ENCODE measurements around the gene TP53I13.

Gene TP53I13

DNA sequence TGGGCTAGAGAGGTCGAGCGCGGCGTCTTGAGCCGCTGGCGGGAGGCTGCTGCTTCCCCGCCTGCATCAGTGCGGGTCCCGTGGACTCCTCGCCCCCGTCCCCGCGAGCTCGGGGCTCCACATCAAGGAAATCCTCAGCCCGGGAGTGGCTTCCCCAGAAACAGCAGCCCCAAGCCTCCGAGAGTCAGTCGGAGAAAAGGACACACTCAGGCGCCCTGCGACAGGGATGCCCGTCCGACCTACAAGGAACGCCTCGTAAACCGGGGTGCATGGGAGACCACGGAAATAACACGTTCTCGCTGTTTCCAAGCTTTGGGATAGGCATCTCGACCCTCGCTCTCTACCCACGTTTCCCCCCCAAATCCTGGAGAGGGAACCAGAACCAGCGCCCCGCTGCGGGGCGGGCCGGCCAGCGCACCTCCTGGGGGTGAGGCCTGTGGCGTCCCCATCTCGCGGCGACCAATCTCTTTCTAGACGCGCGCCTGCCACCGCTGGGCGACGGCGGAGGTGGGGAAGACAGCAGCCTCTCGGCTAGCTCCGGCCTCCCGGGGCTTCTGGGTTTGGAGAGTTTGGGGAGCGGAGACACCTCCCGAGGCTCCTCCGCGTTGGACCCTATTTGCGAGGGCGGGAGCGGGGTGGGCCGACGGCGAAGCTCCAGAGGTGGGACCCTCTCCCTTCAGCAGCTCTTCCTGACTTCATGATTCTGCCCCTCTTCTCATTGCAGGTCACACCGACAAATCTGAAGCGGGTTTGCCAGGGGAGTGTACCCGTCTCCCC is 759 bp upstream of the TP53I13 start:
- DNase-seq (ENCODE audit: low spot score), result peak; percentile 81

DNA sequence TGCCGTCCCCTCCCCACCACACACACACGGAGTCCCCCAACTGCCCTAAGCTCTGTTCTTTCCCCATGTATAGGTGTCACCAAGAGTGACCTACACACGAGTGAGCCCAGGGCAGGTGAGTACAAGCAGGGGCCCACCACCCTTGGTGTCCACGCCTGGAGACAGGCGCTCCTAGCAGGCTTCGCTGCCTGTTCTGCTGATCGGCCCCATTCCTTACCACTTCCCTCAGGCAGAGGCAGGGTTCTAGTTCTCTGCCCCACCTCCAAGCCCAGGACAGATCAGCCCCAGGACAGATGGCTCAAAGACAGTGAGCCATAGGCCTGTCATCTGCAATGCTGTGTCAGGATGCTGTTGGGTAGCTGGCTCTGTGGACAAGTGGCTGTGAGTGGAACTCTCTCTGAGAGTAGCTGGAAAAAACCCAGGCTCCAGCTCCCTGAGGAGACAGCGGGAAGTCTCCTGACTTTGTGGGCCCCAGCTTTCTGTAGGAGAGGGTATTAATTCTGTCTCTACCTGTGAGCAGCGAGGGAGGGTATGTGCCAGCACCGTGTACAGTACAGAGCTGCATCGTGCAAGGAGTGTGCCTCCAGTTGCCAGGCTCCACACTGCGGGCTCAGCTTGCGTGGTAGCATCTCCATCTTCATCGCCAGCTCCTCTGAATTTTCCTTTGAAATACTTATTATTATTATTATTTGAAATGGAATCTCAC is 897 bp downstream of the TP53I13 start:
- no peak for DNase-seq (ENCODE audit: low spot score)

DNA sequence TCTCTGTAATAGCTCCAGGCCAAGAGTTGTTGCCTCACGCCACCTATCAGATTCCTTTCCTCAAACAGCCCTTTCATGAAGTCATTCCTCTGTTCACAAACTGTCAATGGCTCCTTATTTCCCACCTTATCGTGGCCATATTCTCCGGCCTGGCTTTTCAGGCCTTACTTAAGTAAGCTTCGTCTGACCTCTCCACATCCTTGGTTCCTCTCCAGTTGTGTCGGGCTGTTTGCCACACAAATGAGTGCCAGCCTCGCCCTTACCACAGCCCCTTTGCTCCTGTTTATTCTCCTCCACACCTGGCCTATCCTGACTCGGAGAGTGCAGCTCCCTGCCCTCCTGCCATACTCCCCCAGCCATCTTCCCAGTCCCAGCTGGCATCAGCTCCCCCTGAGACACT is 2.0 kb downstream of the TP53I13 start:
- no peak for DNase-seq (ENCODE audit: low spot score)

DNA sequence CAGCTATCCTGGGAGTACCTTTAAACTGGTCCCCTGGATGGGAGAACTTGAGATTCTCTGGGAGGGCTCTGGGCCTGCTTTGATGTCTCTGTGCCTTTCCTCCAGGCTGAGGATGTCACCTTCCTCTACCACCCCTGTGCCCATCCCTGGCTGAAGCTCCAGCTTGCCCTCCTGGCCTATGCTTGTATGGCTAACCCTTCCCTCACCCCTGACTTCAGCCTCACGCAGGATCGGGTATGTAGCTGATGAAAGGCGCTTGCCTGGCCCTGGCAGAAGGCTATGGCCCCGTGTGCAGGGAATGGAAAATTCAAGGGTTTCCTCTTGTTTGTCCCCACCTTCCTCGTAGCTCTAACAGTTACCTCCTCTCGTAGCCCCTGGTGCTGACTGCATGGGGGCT is 3.0 kb downstream of the TP53I13 start:
- no peak for DNase-seq (ENCODE audit: low spot score)

DNA sequence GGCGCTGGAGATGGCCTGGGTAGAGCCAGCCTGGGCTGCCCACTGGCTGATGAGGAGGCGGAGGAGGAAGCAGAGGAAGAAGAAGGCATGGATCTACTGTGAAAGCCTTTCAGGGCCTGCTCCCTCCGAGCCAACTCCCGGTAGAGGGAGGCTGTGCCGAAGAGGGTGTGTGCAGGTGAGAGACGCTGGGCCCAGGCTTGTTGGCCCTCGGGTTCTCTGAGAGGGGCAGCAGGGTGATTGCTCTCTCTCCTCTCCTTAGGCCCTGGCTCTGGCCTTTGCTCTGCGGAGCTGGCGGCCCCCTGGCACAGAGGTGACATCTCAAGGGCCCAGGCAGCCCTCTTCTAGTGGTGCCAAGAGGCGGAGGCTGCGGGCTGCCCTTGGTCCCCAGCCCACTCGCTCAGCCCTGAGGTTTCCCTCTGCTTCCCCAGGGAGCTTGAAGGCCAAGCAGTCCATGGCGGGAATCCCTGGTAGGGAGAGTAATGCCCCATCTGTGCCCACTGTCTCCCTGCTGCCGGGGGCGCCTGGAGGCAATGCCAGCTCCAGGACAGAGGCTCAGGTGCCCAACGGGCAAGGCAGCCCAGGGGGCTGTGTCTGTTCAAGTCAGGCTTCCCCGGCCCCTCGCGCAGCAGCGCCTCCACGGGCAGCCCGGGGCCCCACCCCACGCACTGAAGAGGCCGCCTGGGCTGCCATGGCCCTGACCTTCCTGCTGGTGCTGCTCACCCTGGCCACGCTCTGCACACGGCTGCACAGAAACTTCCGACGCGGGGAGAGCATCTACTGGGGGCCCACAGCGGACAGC is 3.6 kb downstream of the TP53I13 start:
- no peak for DNase-seq (ENCODE audit: low spot score)

DNA sequence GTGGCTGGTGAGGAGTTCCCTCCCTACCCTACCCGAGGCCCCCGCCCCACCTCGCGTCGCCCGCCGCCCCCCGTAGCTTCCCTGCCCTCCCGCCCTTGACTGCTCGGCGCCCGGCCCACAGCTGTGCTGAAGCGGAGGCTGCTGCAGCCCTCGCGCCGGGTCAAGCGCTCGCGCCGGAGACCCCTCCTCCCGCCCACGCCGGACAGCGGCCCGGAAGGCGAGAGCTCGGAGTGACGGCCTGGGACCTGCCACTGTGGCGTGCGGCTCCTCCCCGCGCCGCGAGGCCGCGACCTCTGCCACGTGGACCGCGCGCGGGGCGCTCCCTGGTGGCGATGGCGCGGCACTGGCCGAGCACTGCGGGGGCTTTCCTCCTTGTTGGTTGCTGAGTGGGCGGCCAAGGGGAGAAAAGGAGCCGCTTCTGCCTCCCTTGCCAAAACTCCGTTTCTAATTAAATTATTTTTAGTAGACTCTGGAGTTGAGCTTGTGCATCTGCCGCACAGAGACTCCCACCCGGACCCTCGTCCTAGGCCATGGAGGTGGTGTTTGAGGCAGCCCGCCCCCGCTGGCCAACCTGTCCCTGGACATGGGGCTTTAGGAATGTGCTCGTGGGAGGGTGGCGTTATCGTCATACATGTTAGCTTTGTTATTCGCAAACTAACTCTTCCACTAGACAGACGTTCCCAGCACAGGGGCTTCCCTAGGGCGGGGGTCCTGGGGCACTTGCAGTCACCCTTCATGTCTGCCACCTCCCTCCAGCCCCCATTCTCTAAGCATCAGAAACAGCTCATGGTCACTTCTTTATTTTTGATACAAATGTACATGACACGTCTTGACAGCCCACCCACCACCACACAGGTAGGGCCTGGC is 4.4 kb downstream of the TP53I13 start:
- peak; percentile 85 for DNase-seq (ENCODE audit: low spot score)

DNA sequence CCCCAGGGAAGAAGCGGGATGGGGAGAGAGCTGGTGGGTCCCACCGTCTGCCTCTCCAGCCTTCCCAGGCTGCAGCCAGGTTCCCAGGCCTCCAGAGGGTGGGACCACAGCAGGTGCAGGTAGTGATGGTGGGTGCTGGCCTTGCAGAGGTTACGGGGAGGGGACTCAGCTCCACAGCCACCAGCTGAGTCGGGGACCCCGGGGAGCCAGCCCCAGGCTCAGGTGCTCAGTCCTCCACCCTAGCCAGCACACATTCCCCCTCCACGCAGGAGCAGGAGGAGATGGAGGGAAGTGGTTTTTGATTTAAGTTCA is 5.0 kb downstream of the TP53I13 start:
- DNase-seq (ENCODE audit: low spot score), result no peak

DNA sequence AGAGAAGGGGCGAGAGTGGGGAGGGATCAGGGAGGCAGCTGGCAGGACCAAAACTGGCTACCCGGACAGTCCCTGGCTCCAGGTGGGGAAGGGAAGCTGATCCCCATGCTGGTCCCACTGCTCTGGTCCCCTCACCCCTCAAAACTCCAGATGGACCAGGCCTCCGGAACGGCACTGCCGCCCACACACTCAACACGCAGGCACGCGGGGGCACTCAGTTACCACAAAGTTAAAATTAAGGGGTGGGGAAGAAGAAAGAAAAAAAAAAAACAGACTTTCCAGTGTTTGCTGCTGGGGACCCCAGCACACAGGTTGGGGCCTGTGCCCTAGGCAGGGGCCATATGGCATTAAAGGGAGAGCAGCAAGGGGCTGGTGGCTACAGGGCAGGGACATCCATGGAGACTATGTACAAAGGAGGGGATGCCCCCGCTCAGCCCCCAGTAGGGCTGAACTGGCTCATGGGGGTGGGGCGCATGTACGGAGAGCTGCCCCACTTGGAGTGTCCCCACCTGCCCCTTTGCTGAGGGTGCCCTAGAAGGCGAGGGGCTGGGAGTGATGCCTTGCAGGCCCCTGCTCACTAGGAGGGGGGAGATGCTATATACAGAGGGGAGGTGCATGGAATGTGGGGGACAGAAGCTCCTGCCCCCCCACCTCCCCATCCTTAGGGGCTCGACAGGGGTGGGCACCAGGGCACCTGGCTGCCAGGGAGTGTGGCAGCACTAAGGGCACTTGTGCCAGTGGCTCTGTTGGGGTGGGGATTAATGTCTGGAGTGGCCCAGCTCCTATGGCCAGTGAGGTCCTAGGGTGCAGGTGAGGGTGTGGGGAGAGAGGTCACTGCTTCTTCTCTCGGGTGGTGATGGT is 5.6 kb downstream of the TP53I13 start:
- DNase-seq (ENCODE audit: low spot score), result no peak

DNA sequence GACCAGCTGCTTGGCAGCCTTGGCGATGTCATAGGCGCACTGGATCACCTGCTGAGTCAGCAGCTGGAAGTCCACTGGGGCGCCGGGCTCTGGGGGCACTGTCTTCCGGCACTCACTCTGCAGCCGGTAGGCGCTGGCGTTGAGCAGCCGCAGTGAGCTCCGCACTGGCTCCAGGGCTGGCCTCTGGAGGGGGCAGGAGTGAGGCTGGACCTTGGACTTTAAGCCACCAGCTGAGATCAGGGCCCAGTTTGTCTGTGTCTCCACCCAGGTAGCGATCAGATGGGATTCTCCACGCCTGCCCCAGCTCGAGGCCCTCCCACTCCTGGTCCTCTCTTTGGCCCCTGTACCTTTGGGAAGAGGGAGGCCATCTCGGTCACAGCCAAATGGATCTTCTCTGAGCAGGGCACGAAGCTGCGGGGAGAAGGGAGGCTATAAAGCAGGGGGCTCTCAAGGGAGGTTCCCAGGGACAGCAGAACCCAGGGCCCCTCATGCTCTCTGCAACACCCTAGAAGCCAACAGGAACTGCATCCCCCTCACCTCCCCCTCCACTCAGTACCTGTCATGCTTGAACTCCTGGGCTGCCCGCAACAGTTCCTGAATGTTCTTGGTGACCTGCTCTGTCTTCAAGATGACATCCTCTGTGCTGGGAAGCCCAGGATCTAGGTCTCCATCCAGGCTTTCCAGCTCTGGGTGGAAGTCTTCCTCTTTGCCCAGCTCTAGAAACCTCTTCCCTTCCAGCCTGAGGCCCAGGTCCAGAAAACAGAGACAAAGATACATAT is 6.4 kb downstream of the TP53I13 start:
- DNase-seq (ENCODE audit: low spot score), result no peak

DNA sequence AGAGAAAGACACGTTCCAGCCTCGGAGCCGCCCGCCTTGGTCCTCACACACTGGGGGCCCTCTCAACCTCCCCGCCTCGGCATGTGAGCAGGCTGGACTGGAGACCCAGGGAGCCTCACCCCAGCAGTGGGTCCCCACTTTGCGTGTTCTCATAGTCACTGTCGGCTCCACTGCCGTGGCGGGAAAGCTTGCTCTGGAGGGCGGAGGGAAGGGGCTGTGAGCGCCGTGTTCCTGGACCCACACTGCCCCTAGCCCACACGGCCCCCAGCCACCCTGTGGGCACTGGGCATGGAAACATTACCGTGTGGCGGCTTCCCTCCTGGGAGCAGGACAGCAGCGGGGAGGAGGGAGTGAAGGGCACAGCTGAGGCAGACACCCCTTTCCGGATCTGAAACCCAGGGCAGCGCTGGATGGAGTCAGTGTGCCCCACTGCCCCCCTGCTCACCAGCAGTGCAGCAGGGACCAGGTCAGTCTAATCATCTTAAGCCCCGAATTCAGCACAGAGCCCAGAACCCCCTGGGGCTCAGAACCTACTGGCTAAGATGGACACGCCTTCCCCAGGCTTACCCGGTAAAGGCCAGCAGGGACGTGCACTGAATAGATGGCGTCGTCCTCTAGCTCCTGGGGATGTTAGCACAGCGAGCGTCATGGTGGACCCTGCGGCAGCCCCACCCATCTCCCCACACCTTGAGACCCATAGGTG is 7.2 kb downstream of the TP53I13 start:
- DNase-seq (ENCODE audit: low spot score), result no peak

DNA sequence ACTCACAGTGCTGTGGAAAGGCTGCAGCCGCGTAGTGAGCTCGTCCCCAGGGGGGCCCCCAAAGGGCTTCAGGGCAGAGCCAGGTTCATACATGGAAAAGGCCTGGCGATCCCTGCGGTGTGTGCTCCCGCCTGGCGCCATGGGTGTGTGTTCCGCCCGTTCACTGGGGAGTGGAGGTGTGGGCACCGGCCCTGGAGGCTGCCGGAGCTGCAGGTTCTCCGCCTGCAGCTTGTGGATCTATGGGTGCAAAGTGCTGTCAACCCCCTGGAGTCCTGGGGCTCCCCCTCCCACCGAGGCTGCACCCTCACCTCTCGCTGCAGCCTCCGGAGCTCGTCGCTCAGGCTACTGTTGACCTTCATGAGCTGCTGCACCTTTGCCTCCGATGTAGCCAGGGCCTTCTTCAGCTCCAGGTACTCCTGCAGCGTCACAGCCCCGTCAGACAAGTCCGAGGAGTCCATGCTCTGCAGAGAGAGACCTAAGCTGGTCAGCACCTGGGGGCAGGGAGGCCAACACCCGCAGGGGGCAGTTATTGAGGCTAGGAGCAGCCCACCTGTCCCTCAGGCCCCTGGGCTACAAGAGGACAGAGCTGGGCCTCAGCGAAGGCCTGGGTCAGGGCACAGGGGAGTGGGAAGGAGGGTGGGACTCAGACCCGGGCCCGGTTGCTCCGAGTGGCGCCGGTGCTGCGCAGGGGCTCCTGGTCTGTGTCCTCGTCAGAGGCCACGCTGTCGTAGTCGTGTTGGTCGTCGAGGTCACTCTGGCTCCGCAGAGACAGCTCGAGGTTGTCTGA is 7.9 kb downstream of the TP53I13 start:
- no peak for DNase-seq (ENCODE audit: low spot score)

DNA sequence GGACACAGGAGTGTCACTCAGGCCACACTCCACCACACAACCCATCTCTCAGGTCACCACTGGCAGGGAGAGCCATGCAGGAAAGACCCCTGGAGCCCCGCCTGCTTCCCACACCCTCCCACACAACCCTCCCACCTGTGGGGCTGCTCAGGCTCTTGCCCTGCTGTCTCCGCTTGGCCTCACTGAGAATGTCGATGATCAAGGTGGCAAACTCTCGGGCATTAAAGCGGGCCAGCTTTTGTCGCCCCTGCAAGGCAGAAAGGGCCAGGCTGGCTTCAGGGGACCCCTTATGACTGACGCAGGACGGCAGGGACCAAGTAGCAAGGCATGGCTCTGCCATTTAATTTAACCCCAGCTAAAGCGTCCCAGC is 8.5 kb downstream of the TP53I13 start:
- no peak for DNase-seq (ENCODE audit: low spot score)

DNA sequence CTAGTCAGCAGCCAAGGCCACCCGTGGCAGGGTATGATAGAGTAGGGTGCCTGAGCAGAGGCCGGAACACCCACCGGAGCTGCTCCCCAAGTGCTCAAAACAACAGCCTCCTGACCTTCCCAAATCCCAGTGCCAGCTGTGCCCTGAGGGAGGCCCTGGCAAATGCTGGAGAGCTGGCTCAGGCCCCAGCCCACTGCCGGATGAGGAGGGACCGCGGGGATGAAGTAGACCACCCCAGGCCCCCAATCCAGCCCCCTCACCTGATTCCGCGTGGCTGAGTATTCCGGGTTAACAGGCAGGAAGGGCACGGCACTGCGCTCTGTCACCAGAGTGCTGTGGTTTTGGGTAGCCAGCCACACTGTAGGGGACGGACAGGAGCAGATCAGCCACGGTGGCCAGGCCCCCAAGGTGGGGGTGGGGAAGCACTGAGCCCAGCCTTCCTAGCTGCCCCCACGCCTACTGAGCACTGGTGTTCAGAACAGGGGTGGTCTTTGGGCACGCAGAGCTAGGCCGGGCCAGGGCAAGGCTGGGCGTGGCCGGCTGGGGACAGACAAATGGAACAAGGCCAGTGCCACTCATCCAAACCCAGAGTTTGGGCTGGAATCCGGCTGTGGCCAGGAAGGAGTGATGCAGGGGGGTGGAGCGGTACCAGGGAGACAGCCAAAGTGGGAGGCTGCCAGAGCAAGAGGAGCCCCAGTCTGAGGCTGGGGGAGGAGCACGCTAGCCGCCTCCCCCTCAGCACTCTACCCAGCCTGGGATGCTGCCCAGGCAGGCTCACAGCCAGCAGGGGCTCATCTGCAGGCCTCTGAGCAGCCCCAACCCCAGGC is 9.1 kb downstream of the TP53I13 start:
- peak; percentile 76 for DNase-seq (ENCODE audit: low spot score)

DNA sequence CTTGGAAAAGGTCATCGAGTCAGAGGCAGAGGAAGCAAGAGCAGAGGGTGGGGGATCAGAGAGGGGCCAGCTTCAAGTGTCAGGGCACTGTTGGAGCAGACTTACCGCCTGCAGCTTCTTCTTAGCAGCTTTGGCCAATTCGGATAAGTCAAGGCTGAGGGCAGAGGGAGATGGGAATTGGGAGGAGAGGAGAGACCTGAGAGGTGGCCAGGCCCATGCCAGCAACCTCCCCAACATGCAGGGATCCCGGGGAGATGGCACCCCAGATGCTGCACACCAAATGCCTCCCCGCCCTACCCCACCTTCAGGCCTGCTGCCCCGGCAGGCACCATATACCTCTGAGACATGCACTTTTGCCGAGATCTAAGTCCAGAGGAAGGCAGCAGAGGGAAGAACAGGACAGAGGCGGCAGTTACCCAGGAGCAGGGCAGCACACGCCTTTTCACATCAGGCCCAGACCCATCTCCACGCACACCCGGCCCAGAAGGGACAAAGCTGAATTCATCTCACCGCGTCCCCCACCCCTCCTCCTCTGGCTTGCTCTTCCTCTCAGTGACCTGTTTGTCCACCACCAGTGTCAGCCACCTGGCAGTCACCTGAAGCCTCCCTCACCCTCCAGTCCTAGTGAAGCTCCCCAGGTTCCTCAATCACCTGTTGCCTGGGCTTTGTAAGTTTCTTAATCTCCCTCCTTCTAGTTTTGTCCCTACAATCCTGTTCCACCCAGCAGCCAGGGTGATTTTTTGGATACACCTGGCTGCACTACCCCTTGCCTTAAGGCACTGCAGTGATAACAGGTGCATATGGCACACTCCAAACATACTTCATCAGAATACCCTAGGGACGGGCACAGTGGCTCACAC is 10.4 kb downstream of the TP53I13 start:
- no peak for DNase-seq (ENCODE audit: low spot score)

DNA sequence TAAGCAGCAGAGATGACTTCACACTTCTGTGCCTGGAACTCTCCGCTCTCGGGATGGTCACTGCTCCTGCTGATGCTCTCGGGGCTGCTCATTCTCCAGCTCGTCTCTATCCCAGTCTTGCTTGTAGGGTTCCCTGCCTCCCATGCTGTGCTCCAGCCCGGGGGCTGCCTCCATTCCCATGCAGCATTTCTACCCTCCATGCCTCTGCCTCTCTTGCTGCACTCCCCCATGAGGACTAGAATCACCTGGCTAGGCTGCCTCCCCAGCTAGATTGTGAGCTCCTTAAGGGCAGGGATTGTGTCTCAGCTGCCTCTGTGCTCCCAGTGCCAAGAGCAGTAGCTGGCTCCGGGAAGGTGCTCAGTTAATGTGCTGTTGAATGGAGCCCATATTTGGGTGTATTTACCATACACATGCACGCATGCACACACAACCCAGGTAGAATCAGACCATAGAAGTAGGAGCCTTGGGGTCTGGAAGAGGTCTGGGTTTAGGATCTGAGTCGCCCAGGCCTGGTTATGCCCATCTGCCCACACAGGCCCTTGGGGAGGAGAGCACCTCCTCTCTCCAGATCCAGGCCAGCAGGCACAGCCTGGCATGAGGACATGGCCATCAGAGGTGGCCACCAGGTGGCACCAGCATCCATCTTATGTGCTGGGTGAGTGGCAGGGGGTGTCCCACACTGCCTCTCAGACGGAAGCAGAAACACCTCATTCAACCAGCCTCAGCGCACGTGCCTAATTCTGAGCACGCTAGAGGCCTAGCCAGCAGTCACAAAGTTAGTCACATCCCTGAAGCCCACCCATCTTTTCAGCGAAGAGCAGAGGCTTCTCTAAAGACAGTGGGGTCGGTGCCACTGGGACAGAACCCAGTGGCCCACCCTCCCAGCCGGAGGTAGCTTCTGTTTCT is 11.6 kb downstream of the TP53I13 start:
- DNase-seq (ENCODE audit: low spot score), result peak; percentile 90

Data from GM03348 (cell line).